Fibroblast of lung (primary cell): Measurements from ENCODE around the gene STON2. TPM values are rescaled to one million over a fixed set of nuclear protein-coding genes. Genes with fewer than 3 reads are reported as not detected.

Experiments
- DNase-seq, 2 donors: peaks; one replicate each; pipeline versions ENCODE4 v3.0.0 to v3.0.0-alpha.2; 2010; ENCODE audit warnings: low read depth in 2 of 2
- H2AFZ ChIP-seq: 2 replicates; pipeline ENCODE4 v1.5.1; 2012; ENCODE audit warnings: low read length, control low read depth, inconsistent platforms
- H3K27ac ChIP-seq: 2 replicates; pipeline ENCODE4 v1.5.1; 2011; ENCODE audit warnings: low read length, control low read depth; ENCODE audit not compliant: insufficient read depth
- H3K27me3 ChIP-seq: 2 replicates; pipeline ENCODE4 v1.5.1; 2011; ENCODE audit warnings: mild to moderate bottlenecking, low read length; ENCODE audit not compliant: control insufficient read depth, insufficient read depth
- H3K36me3 ChIP-seq: 2 replicates; pipeline ENCODE4 v1.5.1; 2011; ENCODE audit warnings: low read length; ENCODE audit not compliant: control insufficient read depth, insufficient read depth
- H3K4me1 ChIP-seq: 2 replicates; pipeline ENCODE4 v1.5.1; 2011; ENCODE audit warnings: low read length; ENCODE audit not compliant: control insufficient read depth, insufficient read depth; ENCODE audit errors: extremely low read depth
- H3K4me2 ChIP-seq: 2 replicates; pipeline ENCODE4 v1.5.1; 2011; ENCODE audit warnings: low read length, control low read depth; ENCODE audit not compliant: insufficient read depth; ENCODE audit errors: extremely low read depth
- H3K4me3 ChIP-seq, 4 experiments: fragments of 200-600 bp in 1 of 4; sonication (generic) in 1 of 4; replicated peaks in 1 of 4; 2 replicates each; pipeline ENCODE4 v1.5.1; 2011 to 2016; ENCODE audit warnings: low read length in 4 of 4, low read depth in 3 of 4, mild to moderate bottlenecking in 3 of 4, control low read depth in 2 of 4, inconsistent platforms in 1 of 4, mixed read lengths in 1 of 4; ENCODE audit not compliant: insufficient read depth in 1 of 4; ENCODE audit errors: control extremely low read depth in 1 of 4
- H3K79me2 ChIP-seq: 2 replicates; pipeline ENCODE4 v1.5.1; 2012; ENCODE audit warnings: mild to moderate bottlenecking, low read length, inconsistent platforms; ENCODE audit not compliant: control insufficient read depth, insufficient read depth
- H3K9ac ChIP-seq: 2 replicates; pipeline ENCODE4 v1.5.1; 2011; ENCODE audit warnings: mild to moderate bottlenecking, low read length, control low read depth; ENCODE audit not compliant: insufficient read depth
- H3K9me3 ChIP-seq: 2 replicates; pipeline ENCODE4 v1.5.1; 2012; ENCODE audit warnings: low read depth, low read length; ENCODE audit not compliant: control insufficient read depth, insufficient read depth
- H4K20me1 ChIP-seq: 2 replicates; pipeline ENCODE4 v1.5.1; 2011; ENCODE audit warnings: low read length; ENCODE audit not compliant: control insufficient read depth, insufficient read depth; ENCODE audit errors: extremely low read depth
- CTCF ChIP-seq, 2 donors: IDR thresholded peaks in 1 of 2; conservative IDR thresholded peaks in 1 of 2; 1 replicate in 1 of 2; 2 replicates in 1 of 2; pipeline ENCODE4 v1.5.1; 2011 to 2012; ENCODE audit warnings: low read length in 2 of 2, control low read depth in 1 of 2, inconsistent platforms in 1 of 2, low read depth in 1 of 2, mild to moderate bottlenecking in 1 of 2
- EZH2 ChIP-seq: IDR thresholded peaks from 2 replicates; pipeline ENCODE4 v1.5.1; 2012; ENCODE audit warnings: low read length, control low read depth, mild to moderate bottlenecking; ENCODE audit errors: missing control alignments
- polyA plus RNA-seq, 2 donors: library from polyadenylated mRNA; depleted of rRNA in 1 of 2; stranded (reverse) in 1 of 2; unstranded in 1 of 2; fragments of >200 nt; gene quantifications; 2 replicates each; pipeline ENCODE4 v1.2.1, GENCODE V29; 2011 to 2012; ENCODE audit warnings: missing spikeins in 1 of 2
- total RNA-seq: library from RNA; depleted of rRNA; stranded (reverse); fragments of >200 nt; gene quantifications from 2 replicates; pipeline ENCODE4 v1.2.1, GENCODE V29; 2014

The STON2 gene
- total and polyA plus RNA-seq, 2 donors (not counting 1 experiment from before 2014, with no cell fraction given), result 1.5 to 52.5 TPM

GRCh38 chr14:81324011-81324410 is 76.1 kb downstream of the STON2 start:
- Histone ChIP-seq H3K4me2 (no peak overlapping the region), H3K9ac (no peak overlapping the region), H3K4me1 (no peaks in the 10 kb centered on the region), H3K9me3 (no peaks in the 10 kb centered on the region), H2AFZ (no peak overlapping the region), H4K20me1 (no peaks in the 10 kb centered on the region), H3K36me3 (no peaks in the 10 kb centered on the region), H3K4me3 (no peak overlapping the region), H3K27ac (no peak overlapping the region), H3K79me2 (no peaks in the 10 kb centered on the region), H3K27me3 (no peaks in the 10 kb centered on the region)
- TF ChIP-seq CTCF (conservative IDR thresholded peaks at IDR 0.05 in 1 of 2, IDR thresholded peaks at IDR 0.05 in 1 of 2; ENCODE audit: low read depth in 1 of 2, low read length in 2 of 2) (no peak), EZH2 (no peak)
- peak in 1 of 2 donors; percentile 38 for DNase-seq

- no peaks in the 10 kb centered on the region for H3K36me3 ChIP-seq
- no peak for TF ChIP-seq EZH2
- TF ChIP-seq CTCF (conservative IDR thresholded peaks at IDR 0.05 in 1 of 2, IDR thresholded peaks at IDR 0.05 in 1 of 2; ENCODE audit: low read depth in 1 of 2, low read length in 2 of 2), result no peak
- H3K4me3 ChIP-seq, result no peak overlapping the region
- no peak overlapping the region for H2AFZ ChIP-seq
- DNase-seq, result no peak
- H4K20me1 ChIP-seq, result no peaks in the 10 kb centered on the region
- no peak overlapping the region for H3K4me2 ChIP-seq
- H3K79me2 ChIP-seq, result no peaks in the 10 kb centered on the region
- no peaks in the 10 kb centered on the region for H3K27me3 ChIP-seq
- no peaks in the 10 kb centered on the region for H3K4me1 ChIP-seq
- H3K27ac ChIP-seq, result no peak overlapping the region
- no peak overlapping the region for H3K9ac ChIP-seq
- H3K9me3 ChIP-seq, result no peaks in the 10 kb centered on the region
These were observed 77.0 kb downstream of the STON2 start for GRCh38 chr14:81323093-81323492.

- no peaks in the 10 kb centered on the region for H3K9me3 ChIP-seq
- no peaks in the 10 kb centered on the region for H3K4me1 ChIP-seq
- no peak for TF ChIP-seq EZH2
- no peaks in the 10 kb centered on the region for H3K27me3 ChIP-seq
- no peak overlapping the region for H3K27ac ChIP-seq
- no peak overlapping the region for H2AFZ ChIP-seq
- H3K9ac ChIP-seq, result no peak overlapping the region
- H3K4me2 ChIP-seq, result no peak overlapping the region
- no peak for DNase-seq
- H3K79me2 ChIP-seq, result no peaks in the 10 kb centered on the region
- no peak overlapping the region for H3K4me3 ChIP-seq
- no peaks in the 10 kb centered on the region for H3K36me3 ChIP-seq
- no peaks in the 10 kb centered on the region for H4K20me1 ChIP-seq
These were observed 80.2 kb downstream of the STON2 start for GRCh38 chr14:81319946-81320345.
